HG03039 (cell line): ENCODE measurements around the gene SMTNL2.
"Not testable (repeated sequence)": the region's sequence is repeated elsewhere in the genome, so short reads cannot be mapped to it uniquely, and the experiment has no call there.

Experiments
- ATAC-seq: cut with Tn5 transposase; IDR thresholded peaks from one replicate; pipeline ENCODE4 v1.9.1; 2021; ENCODE audit warnings: mild to moderate bottlenecking, moderate library complexity; ENCODE audit not compliant: unreplicated experiment

The SMTNL2 gene

DNA sequence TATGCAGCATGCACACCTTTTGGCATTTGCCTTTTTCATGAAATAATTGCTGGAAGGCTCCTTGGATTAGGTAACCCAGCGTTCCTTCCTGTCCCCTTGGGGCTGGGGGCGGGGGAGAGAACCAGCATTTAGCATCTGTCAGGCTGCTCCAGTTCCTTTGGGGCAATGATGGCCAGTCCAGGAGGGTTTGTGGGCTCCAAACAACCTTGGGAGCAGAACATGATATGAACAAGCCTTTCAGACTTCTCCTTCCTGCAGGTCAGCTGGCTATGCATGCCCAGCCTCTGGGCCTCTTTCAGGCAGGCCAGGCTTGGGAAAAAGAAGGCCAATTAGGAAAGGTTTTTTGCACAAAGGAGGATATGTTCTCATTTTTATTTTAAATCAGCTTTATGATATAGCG lies 1.1 kb upstream of the SMTNL2 start:
- ATAC-seq = no peak

DNA sequence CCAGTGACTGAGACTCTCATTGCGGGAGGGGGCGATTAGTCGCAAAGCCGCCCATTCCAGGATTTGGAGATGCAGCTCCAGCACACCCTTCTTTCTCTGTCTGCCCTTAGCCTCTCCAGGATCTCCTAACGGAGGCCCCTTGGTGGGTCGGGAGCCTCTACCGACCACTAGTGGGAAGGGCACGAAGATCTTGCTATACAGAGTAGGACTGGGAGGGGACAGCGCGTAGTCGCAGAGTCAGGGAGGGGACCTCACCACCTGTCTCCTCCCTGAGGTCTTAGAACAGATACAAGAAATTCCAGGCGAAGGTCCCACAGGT lies 588 bp upstream of the SMTNL2 start:
- ATAC-seq = no peak

DNA sequence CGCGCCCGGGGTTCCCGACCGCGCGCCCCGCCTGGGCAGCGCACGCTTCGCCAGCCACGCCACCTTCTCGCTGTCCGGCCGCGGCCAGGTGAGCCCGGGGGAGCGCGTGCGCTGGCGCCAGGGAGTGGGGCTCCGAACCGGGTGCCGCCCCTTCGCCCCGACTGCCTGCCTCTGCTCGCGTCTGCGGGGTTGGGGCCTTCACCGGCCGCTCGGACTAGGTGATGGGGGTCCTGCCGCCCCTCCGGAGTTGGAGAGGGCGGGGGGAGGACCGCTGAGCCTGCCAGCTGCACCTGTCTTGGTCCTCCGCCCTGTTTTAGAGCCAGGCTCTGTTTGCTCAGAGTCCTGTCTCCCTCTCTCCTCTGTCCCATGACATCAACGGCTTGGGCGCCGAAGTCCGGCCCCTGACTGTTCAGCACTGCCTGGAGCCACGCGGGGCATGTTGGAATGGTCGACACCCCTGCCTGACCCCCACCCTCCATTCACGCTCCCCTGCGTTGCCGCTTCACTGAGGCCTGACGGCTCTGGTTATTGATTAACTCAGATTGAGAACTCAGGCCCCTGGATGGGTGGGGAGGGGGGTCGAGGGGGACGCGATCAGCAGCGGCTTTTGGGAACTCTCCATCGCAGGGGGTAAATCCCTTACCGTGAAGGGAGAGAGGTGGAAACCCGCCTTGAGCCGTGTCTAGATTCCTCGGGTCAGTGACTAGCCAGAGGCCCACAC lies 748 bp downstream of the SMTNL2 start:
- ATAC-seq = no peak

GRCh38 chr17:4585638-4585994 lies 1.3 kb downstream of the SMTNL2 start:
- ATAC-seq = no peak

DNA sequence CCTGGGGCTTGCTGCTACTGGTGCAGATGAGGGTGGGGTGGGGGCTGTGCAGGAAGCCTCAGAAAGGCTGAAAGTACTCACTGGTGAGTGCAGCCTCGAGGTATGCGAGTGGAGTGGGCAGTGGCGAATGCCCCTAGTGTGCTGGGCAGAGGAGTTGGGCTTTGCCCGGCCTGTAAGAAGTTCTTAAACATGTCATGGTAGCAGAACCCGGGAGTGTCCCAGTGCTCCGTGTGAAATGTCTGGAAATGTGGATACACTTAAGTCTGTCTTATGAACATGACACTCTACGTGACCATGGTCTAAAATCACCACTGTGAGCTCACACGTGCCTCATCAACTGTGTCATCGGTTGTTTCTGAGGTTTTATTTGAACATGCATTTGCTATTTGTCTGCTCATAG lies 1.7 kb downstream of the SMTNL2 start:
- ATAC-seq = no peak

- no peak for ATAC-seq
Observed at GRCh38 chr17:4587195-4587594, 2.9 kb downstream of the SMTNL2 start.

DNA sequence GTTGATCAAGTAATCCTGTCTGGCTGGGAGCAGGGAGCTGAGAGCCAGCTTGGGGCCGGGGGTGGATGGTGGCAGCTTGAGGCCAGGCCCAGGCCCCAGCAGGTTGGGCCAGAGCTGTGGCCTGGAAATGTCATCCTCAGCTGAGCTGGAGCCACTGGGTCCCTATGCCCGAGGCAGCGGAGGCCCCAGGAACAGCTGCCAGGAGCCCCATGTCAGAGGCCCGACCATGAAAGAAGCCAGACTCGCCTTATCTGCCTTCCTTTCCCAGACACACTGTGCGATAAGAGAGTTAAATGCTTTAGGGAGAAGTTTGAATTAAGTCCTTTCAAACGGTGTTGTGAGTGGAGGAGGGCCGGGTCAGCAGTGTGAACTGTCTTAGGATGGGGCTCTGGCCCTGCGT lies 3.5 kb downstream of the SMTNL2 start:
- no peak for ATAC-seq

DNA sequence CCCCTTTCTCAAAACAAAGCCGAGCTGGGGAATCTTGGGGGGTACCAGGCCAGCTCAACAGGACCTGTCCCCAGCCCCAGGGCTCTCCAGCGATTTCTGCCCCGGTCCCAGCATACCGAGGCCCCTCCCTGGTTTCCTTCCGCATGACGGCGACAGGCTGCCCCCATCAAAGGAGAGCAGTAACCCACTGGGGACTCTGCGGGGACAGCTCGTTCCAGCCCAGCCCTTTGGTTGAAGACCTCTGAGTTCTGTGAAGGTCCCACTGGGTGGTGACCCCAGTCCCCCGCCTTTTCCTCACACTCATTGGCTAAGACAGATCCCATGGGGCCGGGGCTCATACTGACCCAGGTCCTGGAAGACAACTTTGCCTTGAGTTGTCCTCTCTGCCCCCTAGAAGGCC lies 4.1 kb downstream of the SMTNL2 start:
- ATAC-seq = no peak

- ATAC-seq = no peak
Observed at GRCh38 chr17:4588898-4589625, 4.7 kb downstream of the SMTNL2 start.

DNA sequence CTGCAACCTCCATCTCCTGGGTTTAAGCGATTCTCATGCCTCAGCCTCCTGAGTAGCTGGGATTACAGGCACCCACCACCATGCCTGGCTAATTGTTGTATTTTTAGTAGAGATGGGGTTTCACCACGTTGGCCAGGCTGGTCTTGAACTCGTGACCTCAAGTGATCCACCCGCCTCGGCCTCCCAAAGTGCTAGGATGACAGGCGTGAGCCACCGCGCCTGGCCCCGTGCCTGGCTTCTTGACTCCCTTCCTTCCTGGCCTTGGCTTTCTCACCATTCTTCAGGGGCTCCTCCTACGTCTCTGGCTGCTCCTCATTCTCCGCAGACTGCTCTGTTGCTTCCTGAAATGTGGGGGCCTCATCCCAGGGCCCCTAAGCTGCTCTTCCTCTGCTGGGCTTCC lies 5.7 kb downstream of the SMTNL2 start:
- ATAC-seq = not testable (repeated sequence)

- ATAC-seq = no peak
Observed at GRCh38 chr17:4590981-4591453, 6.7 kb downstream of the SMTNL2 start.

DNA sequence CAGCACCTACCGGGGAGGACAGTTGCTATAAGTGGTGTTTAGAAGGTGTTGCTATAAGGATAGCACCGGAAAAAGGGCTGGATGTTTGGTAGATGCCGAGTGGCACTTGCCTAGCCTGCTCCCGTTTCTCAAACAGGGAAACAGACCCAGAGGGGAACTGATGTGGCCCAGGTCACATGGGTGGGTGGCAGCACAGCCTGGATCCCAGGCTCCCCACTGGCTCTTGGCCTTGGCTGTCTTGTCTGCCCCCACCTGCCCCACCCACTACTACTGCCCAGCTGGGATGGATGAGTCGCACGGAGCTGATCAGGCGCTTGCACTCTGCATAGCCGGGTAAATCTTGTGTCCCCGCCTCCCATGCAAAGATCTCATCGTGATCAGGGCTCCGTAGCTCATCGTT lies 7.2 kb downstream of the SMTNL2 start:
- no peak for ATAC-seq

DNA sequence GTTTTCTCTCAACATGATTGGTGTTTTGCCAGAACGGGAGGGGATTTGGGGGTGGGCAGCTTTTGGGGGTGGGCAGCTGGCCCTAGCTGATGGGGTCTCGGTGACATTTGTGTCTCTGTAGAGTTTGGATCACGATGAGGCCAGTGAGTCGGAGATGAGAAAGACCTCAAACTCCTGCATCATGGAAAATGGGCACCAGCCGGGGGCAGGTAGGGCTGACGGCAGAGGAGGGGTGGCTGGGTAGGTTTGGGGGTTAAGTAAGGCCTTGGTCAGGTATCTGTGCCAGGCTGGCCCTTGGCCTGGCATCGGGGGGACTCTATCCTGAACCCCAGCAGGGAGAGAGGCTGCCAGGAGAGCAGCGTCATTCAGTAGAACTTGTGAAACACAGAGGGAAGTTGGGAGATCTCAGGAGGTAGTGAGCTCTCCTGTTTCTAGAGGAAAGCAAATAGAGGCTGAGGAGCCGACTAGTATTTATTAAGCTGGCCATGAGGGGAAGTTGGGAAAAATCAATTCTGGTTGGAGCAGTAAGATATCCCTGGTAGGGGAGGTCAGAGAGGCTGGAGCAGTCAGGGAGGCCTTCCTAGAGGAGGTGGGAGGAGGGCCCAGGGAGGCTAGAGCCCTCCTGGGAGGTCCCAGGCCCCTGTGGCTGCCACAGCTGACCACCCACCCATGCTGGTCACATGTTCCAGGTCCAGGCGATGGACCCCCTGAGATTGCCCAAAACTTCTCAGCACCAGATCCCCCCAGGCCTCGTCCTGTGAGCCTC lies 8.1 kb downstream of the SMTNL2 start:
- ATAC-seq = no peak

DNA sequence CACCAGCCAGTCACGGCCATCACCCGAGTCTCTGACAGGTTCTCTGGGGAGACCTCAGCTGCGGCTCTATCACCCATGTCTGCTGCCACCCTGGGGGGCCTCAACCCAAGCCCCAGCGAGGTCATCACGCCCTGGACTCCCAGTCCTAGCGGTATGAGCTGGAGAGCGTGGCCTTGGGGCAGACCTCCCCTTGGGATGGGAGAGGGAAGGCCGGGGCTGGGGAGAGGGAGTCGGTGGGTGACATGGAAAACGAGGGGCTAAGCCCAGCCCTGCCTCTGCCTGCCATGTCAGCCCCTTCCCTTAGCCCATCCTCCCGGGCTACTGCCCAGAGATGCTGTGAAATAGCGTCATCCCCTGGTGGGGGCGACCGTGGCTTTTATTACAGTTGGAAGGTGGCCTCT lies 8.7 kb downstream of the SMTNL2 start:
- ATAC-seq = no peak

DNA sequence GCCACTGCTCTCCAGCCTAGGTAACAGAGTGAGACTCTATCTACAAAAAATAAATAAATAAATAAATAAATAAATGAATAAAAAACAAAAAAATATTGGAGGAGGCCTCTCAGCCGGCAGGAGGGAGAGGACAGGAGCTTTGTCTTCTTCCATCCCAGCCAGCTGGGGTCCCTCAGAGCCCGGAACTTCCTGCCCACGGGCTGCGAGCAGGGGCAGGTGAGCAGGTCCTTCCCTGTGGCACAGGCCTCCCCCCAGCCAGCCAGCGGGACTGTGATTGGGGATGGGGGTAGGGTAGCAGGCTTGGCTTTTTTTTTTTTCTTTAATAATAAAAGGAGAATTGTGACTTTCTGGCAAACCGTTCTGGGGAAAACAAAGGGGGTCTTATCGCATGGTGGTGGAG lies 10.1 kb downstream of the SMTNL2 start:
- no peak for ATAC-seq

GRCh38 chr17:4594931-4595684 lies 10.8 kb downstream of the SMTNL2 start:
- no peak for ATAC-seq

- ATAC-seq = not testable (repeated sequence)
Observed at GRCh38 chr17:4595685-4596342, 11.5 kb downstream of the SMTNL2 start.

GRCh38 chr17:4596636-4597380 lies 12.5 kb downstream of the SMTNL2 start:
- no peak for ATAC-seq

- ATAC-seq = no peak
Observed at GRCh38 chr17:4597975-4598374, 13.6 kb downstream of the SMTNL2 start.
